ENCODE measurements around the gene ANKS1A. TPM values are rescaled to one million over a fixed set of nuclear protein-coding genes. Genes with fewer than 3 reads are reported as not detected.
"Not testable (repeated sequence)": the region's sequence is repeated elsewhere in the genome, so short reads cannot be mapped to it uniquely, and the experiment has no call there.

Gene ANKS1A
- polyA plus RNA-seq, 1 of the 3 experiments (the other 2 are of a cell fraction) = 7.6 TPM

GRCh38 chr6:34897130-34897529 is 8.1 kb downstream of the ANKS1A start:
- Histone ChIP-seq H3K9me2 (no peaks in the 10 kb centered on the region), H3F3A (replicated peaks; ENCODE audit: insufficient read depth) (peaks cover 5% of the 10 kb centered on the region), H3K36me3 (replicated peaks in 1 of 2; ENCODE audit: control insufficient read depth in 1 of 2, insufficient read depth in 2 of 2, low read length in 1 of 2) (no peaks in the 10 kb centered on the region), H3K9ac (no peak overlapping the region), H3K27ac (ENCODE audit: low read depth in 2 of 2, low read length in 1 of 2) (no peak overlapping the region), H4K20me1 (ENCODE audit: insufficient read depth) (no peaks in the 10 kb centered on the region), H3K4me2 (no peak overlapping the region), H3K79me2 (ENCODE audit: insufficient read depth) (peaks cover 17% of the 10 kb centered on the region), H3K4me3 (ENCODE audit: low read depth in 2 of 2, low read length in 1 of 2) (no peak overlapping the region), H3K9me3 (no peaks in the 10 kb centered on the region), H3K27me3 (ENCODE audit: insufficient read depth) (no peaks in the 10 kb centered on the region), H2AFZ (ENCODE audit: low read depth) (no peak overlapping the region), H3K4me1 (ENCODE audit: control insufficient read depth in 1 of 2, insufficient read depth in 2 of 2, low read depth in 1 of 2, low read length in 1 of 2) (peaks cover 0 to 9% of the 10 kb centered on the region in 2 experiments; a peak in 1 of 4 replicates)
- 100% methylated on average over 1 of the region's 1 CpG for WGBS (ENCODE audit: low lambda C conversion rate)
- POLR2A ChIA-PET = no interaction called here
- DNase-seq = no peak
- CTCF ChIA-PET = interaction anchor here (0.8 to 1.2 kb wide), 2 partner anchors 242 to 345 kb away, joined by 3 read pairs; no protein-coding TSS in a partner anchor
- no peak for TF ChIP-seq SIN3A (IDR thresholded peaks at IDR 0.05; ENCODE audit: borderline replicate concordance, low read depth, low read length)
- TF ChIP-seq, protein P1, sequence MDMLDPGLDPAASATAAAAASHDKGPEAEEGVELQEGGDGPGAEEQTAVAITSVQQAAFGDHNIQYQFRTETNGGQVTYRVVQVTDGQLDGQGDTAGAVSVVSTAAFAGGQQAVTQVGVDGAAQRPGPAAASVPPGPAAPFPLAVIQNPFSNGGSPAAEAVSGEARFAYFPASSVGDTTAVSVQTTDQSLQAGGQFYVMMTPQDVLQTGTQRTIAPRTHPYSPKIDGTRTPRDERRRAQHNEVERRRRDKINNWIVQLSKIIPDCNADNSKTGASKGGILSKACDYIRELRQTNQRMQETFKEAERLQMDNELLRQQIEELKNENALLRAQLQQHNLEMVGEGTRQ (IDR thresholded peaks at IDR 0.05; ENCODE audit: borderline replicate concordance, low read depth, low read length) = no peak
- no peak for TF ChIP-seq FOXM1 (IDR thresholded peaks at IDR 0.05; ENCODE audit: low read depth)
- TF ChIP-seq, protein P2, sequence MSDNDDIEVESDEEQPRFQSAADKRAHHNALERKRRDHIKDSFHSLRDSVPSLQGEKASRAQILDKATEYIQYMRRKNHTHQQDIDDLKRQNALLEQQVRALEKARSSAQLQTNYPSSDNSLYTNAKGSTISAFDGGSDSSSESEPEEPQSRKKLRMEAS (IDR thresholded peaks at IDR 0.05; ENCODE audit: low read depth) = no peak
- no peak for TF ChIP-seq RFX5 (IDR thresholded peaks at IDR 0.05; ENCODE audit: low read length)

DNA sequence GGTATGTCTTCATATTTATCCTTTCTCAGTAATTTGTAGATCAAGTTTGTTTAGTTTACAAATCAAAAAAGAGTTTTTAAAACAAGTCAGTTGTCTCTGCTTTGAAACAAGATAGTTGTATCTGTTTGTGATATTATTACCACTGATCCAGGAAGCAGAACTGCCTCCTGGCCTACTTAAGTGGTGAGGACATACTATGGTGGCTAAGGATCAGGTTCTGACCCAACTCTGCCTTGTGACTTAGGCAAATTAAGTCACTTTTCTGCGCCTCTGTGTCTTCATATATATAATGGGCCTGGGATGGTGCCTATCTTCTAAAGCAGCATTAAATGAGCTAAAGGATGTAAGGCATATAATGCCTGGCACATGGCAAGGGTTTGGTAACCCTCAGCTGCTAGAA is 8.7 kb downstream of the ANKS1A start:
- no peak overlapping the region for H3K27ac ChIP-seq (ENCODE audit: low read depth in 2 of 2, low read length in 1 of 2)
- no peak for DNase-seq
- no peaks in the 10 kb centered on the region for H3K9me2 ChIP-seq
- no peak overlapping the region for H3K4me3 ChIP-seq (ENCODE audit: low read depth in 2 of 2, low read length in 1 of 2)
- no peaks in the 10 kb centered on the region for H3K36me3 ChIP-seq (replicated peaks in 1 of 2; ENCODE audit: control insufficient read depth in 1 of 2, insufficient read depth in 2 of 2, low read length in 1 of 2)
- peaks cover 8% of the 10 kb centered on the region for H3F3A ChIP-seq (replicated peaks; ENCODE audit: insufficient read depth)
- no peaks in the 10 kb centered on the region for H3K27me3 ChIP-seq (ENCODE audit: insufficient read depth)
- H2AFZ ChIP-seq (ENCODE audit: low read depth) = no peak overlapping the region
- CTCF ChIA-PET = interaction anchor here (0.8 to 1.2 kb wide), 3 partner anchors 18 to 344 kb away, joined by 3 read pairs; no protein-coding TSS in a partner anchor
- H3K79me2 ChIP-seq (ENCODE audit: insufficient read depth) = peaks cover 18% of the 10 kb centered on the region
- H4K20me1 ChIP-seq (ENCODE audit: insufficient read depth) = no peaks in the 10 kb centered on the region
- TF ChIP-seq ZBTB33 (IDR thresholded peaks at IDR 0.05; ENCODE audit: borderline replicate concordance, low read depth) (no peak), ELF1 (IDR thresholded peaks at IDR 0.05) (no peak), CHD2 (IDR thresholded peaks at IDR 0.05; ENCODE audit: low read length, partially characterized antibody) (no peak), EP300 (IDR thresholded peaks at IDR 0.05; ENCODE audit: borderline replicate concordance in 1 of 2, low read depth in 1 of 2, low read length in 1 of 2) (no peak), TCF12 (IDR thresholded peaks at IDR 0.05) (no peak), JUND (IDR thresholded peaks at IDR 0.05) (no peak), YY1 (IDR thresholded peaks at IDR 0.05; ENCODE audit: low read depth) (no peak), NRF1 (IDR thresholded peaks at IDR 0.05; ENCODE audit: low read depth, low read length) (no peak), RFX5 (IDR thresholded peaks at IDR 0.05; ENCODE audit: low read length) (no peak), MEF2A (IDR thresholded peaks at IDR 0.05; ENCODE audit: borderline replicate concordance, low read depth) (no peak), CTCF (IDR thresholded peaks at IDR 0.05) (no peak)
- TF ChIP-seq, protein P1 (IDR thresholded peaks at IDR 0.05; ENCODE audit: borderline replicate concordance, low read depth, low read length) = no peak
- TF ChIP-seq, protein P2 (IDR thresholded peaks at IDR 0.05; ENCODE audit: low read depth) = no peak
- no peak overlapping the region for H3K4me2 ChIP-seq
- POLR2A ChIA-PET = no interaction called here
- no peaks in the 10 kb centered on the region for H3K9me3 ChIP-seq
- 92% methylated on average over 1 of the region's 1 CpG for WGBS (ENCODE audit: low lambda C conversion rate)
- H3K9ac ChIP-seq = no peak overlapping the region
- H3K4me1 ChIP-seq (ENCODE audit: control insufficient read depth in 1 of 2, insufficient read depth in 2 of 2, low read depth in 1 of 2, low read length in 1 of 2) = peaks cover 0 to 10% of the 10 kb centered on the region in 2 experiments; a peak in 1 of 4 replicates

DNA sequence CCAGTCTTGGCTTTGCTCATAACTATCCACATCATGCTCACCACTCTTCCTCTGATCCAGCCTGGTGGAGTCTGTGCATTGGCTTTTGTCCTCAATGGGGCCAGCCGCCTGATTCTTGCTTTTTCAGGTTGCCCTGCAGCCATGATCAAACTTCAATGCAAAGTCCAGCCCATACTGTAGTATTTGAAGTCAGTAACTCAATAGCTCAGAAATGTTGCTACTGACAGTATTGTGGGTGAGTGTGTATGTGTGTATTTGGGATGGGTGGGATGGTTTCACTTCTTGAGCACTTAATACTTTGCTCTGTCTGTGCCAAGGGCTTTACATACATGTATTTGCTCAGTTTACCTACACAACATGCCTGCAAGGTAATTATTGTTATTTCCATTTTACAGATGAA is 10.7 kb downstream of the ANKS1A start:
- POLR2A ChIA-PET = not testable (repeated sequence)
- peaks cover 24% of the 10 kb centered on the region for H3K79me2 ChIP-seq (ENCODE audit: insufficient read depth)

More for the DNA sequence above, 10.7 kb downstream of the ANKS1A start:
- H4K20me1 ChIP-seq (ENCODE audit: insufficient read depth); H3K4me3 ChIP-seq (ENCODE audit: low read depth in 2 of 2, low read length in 1 of 2); H2AFZ ChIP-seq (ENCODE audit: low read depth); H3K36me3 ChIP-seq (replicated peaks in 1 of 2; ENCODE audit: control insufficient read depth in 1 of 2, insufficient read depth in 2 of 2, low read length in 1 of 2); H3K4me2 ChIP-seq; DNase-seq; H3K9ac ChIP-seq; H3K27me3 ChIP-seq (ENCODE audit: insufficient read depth); H3K9me3 ChIP-seq; H3K27ac ChIP-seq (ENCODE audit: low read depth in 2 of 2, low read length in 1 of 2); H3K9me2 ChIP-seq: not testable (repeated sequence)
- 100% methylated on average over 1 of the region's 1 CpG for WGBS (ENCODE audit: low lambda C conversion rate)
- peaks cover 0 to 10% of the 10 kb centered on the region in 2 experiments; a peak in 1 of 4 replicates for H3K4me1 ChIP-seq (ENCODE audit: control insufficient read depth in 1 of 2, insufficient read depth in 2 of 2, low read depth in 1 of 2, low read length in 1 of 2)
- H3F3A ChIP-seq (replicated peaks; ENCODE audit: insufficient read depth) = peaks cover 11% of the 10 kb centered on the region
- CTCF ChIA-PET = interaction anchor here (1.1 kb wide), 1 partner anchor 15 kb away, joined by 4 read pairs; no protein-coding TSS in a partner anchor
